Activated CD4-positive, alpha-beta T cell treated with anti-CD3 and anti-CD28 coated beads, Interleukin-2, Interleukin-4, amounts not matched to agents 100 ng/mL and 50 ng/mL, durations not matched to agents 16 hours and 8 hours (primary cell): ENCODE measurements around the gene CRB1.
"Not testable (repeated sequence)": the region's sequence is repeated elsewhere in the genome, so short reads cannot be mapped to it uniquely, and the experiment has no call there.

Experiments used
- DNase-seq: peaks from one replicate; pipeline ENCODE4 v3.0.0-alpha.2; 2020; ENCODE audit warnings: low spot score

CRB1 gene

DNA sequence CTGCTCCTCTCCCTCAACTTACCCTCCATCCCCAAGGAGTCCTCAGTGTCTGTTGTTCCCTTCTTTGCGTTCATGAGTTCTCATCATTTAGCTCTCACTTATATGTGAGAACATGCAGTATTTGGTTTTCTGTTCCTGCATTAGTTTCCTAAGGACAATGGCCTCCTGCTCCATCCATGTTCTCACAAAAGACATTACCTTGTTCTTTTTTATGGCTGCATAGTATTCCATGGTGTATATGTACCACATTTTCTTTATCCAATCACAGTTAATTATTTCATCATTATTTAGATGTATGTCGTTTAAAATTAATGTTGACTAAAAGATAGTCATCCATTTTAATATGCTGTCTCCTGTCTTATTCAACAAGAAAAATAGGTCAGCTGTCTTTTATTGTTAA lies 134.1 kb downstream of the CRB1 start:
- DNase-seq = no peak

DNA sequence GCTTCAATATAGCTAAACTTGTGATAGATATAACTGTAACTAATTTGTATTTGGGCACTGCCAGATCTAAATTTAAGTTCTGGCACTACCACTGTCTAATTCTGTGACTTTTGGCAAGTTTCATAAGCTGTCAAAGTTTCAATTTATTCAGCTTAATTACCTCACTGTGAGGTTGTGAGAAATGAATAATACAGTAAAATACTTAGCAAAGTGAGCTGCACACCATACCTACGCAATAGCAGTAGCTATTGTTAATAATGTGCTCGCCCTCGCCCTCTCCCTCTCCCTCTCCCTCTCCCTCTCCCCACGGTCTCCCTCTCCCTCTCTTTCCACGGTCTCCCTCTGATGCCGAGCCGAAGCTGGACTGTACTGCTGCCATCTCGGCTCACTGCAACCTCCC lies 136.7 kb downstream of the CRB1 start:
- DNase-seq = not testable (repeated sequence)

- not testable (repeated sequence) for DNase-seq
Measured at GRCh38 chr1:197405614-197406013, 137.6 kb downstream of the CRB1 start.

- DNase-seq = peak; percentile 4
Measured at GRCh38 chr1:197413564-197413963, 145.5 kb downstream of the CRB1 start.

DNA sequence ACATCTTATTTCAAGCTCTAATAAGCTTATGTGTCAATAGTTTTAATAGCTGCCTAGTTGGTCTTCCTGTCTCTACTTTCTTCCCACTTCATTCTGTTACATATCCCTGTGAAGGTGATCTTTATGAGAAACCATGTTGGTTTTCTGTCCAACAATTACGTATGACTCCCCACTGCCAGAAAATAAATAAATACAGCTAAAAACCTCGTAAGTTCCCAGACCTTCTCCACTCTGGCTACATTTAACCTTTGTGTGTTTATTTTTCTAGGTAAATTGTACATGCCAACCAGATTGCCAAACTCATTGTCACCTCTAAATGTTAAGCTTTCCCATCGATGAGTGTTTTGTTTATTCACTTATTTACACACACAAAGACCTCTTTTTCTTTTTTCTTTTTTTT lies 147.2 kb downstream of the CRB1 start:
- no peak for DNase-seq

GRCh38 chr1:197418693-197419092 lies 150.6 kb downstream of the CRB1 start:
- no peak for DNase-seq

DNA sequence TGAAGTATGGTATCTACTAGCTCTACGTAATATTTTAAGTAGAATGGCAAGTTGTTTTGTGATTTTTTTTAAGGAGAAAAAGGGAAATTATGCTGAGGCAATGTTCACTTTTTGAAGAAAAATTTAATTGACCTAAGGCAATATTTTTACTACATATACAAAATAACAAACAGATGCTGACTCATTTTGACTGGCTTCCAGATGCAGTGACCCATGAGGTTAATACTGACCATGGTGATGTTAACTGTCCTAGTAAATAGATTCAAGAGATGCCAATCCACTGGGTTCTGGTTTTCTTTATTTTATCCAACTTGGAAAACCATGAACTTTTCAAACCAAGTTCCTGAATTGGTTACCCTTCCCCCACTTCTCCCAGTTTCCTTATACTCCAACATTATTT lies 154.9 kb downstream of the CRB1 start:
- no peak for DNase-seq

DNA sequence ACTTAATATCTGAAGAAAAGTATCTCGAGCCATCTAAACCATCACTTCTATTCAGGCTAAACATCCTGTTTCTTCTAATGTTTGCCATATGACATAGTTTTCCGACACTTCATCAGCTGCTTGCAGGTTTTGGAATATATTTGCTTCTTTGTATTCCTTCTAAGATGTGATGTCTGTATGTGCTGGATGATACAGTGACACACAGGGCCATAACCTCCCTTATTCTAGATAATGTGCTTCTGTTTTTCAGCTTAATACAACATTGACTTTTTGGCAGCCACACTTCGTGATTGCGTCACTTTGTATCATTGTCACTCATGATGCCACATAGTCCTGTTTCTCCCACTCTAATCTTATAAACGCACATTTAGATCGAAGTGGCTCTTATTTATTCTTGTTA lies 156.3 kb downstream of the CRB1 start:
- no peak for DNase-seq

GRCh38 chr1:197429372-197429771 lies 161.3 kb downstream of the CRB1 start:
- no peak for DNase-seq

- DNase-seq = no peak
Measured at GRCh38 chr1:197435224-197435623, 167.2 kb downstream of the CRB1 start.

- no peak for DNase-seq
Measured at GRCh38 chr1:197437601-197438000, 169.5 kb downstream of the CRB1 start.

DNA sequence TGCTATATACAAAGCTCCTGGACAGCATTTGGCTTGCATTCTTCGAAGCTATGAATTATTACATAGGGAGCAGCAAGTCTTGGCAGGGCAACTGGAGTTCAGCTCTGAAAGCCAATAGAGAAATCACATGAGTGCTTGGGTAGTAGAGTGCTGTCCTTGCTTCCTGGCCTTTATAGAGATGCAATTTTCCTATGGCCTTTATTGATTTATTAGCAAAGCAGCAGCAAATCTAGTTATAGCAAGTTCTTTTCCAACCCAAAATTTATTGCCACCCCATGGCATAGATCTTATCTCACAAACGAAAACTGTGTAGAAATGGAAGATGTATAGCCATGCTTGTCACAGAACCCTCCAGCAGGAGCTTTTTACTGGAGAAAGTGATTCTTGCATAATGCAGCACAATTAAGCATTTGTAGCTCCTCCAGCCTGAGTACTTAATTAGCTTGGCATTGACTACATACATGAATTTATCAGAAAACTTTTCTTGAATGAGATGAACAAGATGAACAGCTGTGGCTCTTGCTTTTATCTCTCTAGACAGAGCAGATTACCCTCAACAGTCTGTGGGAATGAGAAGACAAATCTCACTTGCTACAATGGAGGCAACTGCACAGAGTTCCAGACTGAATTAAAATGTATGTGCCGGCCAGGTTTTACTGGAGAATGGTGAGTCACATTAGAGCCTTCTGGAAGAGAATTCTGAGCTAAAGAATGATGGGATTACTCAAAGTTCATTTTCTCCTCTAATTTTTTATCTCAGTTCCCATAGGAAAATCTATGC lies 170.1 kb downstream of the CRB1 start:
- no peak for DNase-seq

- no peak for DNase-seq
Measured at GRCh38 chr1:197439708-197440280, 171.7 kb downstream of the CRB1 start.

DNA sequence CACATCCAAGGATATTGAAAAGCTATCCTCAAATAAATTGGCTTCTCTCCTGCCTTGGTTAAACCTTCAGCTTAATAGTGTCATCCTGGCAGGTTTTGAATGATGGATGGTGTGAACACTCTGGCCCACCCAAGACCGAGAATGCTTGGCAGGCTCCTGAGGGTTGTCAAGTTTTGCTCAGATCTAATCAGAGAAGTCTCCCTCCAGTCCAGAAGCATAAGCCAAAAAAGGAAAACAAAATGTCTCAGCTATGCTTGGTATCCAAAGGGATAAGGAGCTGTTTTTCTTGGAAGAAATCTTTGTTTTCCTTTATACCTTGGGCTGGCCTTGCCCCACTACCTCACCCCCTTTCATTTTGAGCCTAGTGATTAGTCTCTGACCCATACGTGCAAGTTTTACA lies 172.7 kb downstream of the CRB1 start:
- DNase-seq = no peak

DNA sequence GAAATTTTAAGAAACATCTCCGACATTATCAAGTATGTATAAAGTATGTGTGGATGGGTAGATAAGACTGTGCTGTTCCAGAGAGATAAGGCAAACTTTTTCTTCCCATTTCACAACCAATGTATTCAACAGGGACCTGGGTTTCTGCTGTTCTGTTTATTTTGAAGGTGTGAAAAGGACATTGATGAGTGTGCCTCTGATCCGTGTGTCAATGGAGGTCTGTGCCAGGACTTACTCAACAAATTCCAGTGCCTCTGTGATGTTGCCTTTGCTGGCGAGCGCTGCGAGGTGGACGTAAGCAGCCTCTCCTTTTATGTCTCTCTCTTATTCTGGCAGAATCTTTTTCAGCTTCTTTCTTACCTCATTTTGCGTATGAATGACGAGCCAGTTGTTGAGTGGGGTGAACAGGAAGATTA lies 174.0 kb downstream of the CRB1 start:
- no peak for DNase-seq

DNA sequence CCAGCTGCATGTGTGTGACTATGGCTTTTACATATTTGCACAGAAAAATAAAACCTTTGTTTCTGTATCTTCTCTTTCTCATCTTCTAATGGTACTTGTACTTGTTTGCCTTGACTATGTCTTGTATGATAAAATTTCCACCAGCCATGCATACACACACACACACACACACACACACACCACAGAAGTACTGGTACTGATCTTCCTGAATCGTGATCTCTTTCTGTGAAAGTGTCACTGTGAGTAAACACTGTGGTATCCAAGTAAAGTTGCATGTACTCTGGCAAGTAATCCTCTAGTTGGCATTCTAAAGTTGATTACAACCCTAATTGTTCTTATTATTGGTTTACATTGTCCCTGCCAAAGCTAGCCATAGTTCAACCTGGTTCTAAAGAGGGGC lies 176.7 kb downstream of the CRB1 start:
- DNase-seq = no peak

- DNase-seq = no peak
Measured at GRCh38 chr1:197448121-197448779, 180.2 kb downstream of the CRB1 start.

DNA sequence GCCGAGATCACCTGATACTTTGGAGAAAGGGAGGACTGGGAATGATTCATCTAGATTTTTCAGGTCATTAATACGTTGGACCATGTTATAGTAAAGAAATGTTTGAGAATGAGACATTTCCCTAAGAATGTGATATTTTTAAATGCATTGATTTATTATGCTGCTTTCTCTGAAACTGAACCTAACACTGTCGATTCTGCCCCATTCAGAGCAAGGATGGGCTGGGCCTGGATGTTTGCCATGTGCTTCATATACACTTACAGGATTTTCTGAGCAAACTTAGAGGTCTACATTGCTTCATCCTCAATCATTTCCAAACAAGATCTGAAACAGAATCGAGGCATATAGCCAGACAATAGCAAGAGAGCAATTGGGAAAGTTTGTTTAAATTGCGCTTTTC lies 183.3 kb downstream of the CRB1 start:
- DNase-seq = no peak

- DNase-seq = no peak
Measured at GRCh38 chr1:197453376-197454058, 185.5 kb downstream of the CRB1 start.

- no peak for DNase-seq
Measured at GRCh38 chr1:197462539-197462938, 194.5 kb downstream of the CRB1 start.

GRCh38 chr1:197463142-197463541 lies 195.1 kb downstream of the CRB1 start:
- DNase-seq = no peak

- no peak for DNase-seq
Measured at GRCh38 chr1:197464044-197464443, 196.0 kb downstream of the CRB1 start.
